Sigmoid colon (tissue), 7 donors: ENCODE measurements around the gene GPR173. TPM values are rescaled to one million over a fixed set of nuclear protein-coding genes. Genes with fewer than 3 reads are reported as not detected.

ENCODE experiments used
- DNase-seq: peaks from one replicate; pipeline ENCODE4 v3.0.0-alpha.2; 2019
- H3K27ac ChIP-seq, 4 donors: fragments of 200-600 bp; sonication (generic); one replicate each; pipeline ENCODE4 v1.5.1; 2016 to 2019; ENCODE audit warnings: mild to moderate bottlenecking in 1 of 4
- H3K27me3 ChIP-seq, 3 donors: fragments of 200-600 bp; sonication (generic); one replicate each; pipeline ENCODE4 v1.5.1; 2019; ENCODE audit warnings: mild to moderate bottlenecking in 1 of 3
- H3K36me3 ChIP-seq, 4 donors: fragments of 200-600 bp; sonication (generic); one replicate each; pipeline ENCODE4 v1.5.1; 2016 to 2019
- H3K4me1 ChIP-seq, 4 donors: fragments of 200-600 bp; sonication (generic); one replicate each; pipeline ENCODE4 v1.5.1; 2017 to 2019
- H3K4me3 ChIP-seq, 4 donors: fragments of 200-600 bp; sonication (generic); one replicate each; pipeline ENCODE4 v1.5.1; 2017 to 2019; ENCODE audit warnings: mild to moderate bottlenecking in 2 of 4, moderate library complexity in 1 of 4
- H3K9me3 ChIP-seq, 4 donors: fragments of 200-600 bp in 3 of 4; sonication (generic) in 3 of 4; one replicate each; pipeline versions ENCODE4 v1.5.1 to v1.6.1; 2013 to 2019
- CTCF ChIP-seq, 4 experiments: fragments of 450-650 bp in 3 of 4; fragments of 200-600 bp in 1 of 4; IDR thresholded peaks; one replicate each; pipeline ENCODE4 v1.5.1; 2016 to 2019; ENCODE audit warnings: antibody characterized with exemption in 4 of 4, mild to moderate bottlenecking in 3 of 4, moderate library complexity in 2 of 4
- EP300 ChIP-seq, 4 donors: sonication (generic); formaldehyde crosslinking; IDR thresholded peaks; one replicate each; pipeline ENCODE4 v1.6.1; 2017; ENCODE audit warnings: antibody characterized with exemption in 4 of 4
- POLR2A ChIP-seq, 2 donors: fragments of 450-650 bp; IDR thresholded peaks; one replicate each; pipeline ENCODE4 v1.6.1; 2016; ENCODE audit warnings: antibody characterized with exemption in 2 of 2, mild to moderate bottlenecking in 2 of 2, moderate library complexity in 2 of 2
- POLR2AphosphoS5 ChIP-seq, 4 donors: sonication (generic); formaldehyde crosslinking; IDR thresholded peaks; one replicate each; pipeline ENCODE4 v1.6.1; 2017; ENCODE audit warnings: antibody characterized with exemption in 4 of 4
- WGBS, 2 donors: extraction: QIAGEN DNeasy Blood & Tissue Kit; methylation state at CpG; one replicate each; pipeline ENCODE4 v1.1.7; 2013; 5-methylcytosine and 5-hydroxymethylcytosine counted together
- intact Hi-C: fragments of 100-400 bp; cut with DNase I; formaldehyde crosslinking; loops from one replicate; pipeline ENCODE4 v1.15.1; 2023
- polyA plus RNA-seq, 3 donors: library from polyadenylated mRNA; stranded (reverse); fragments of 200-250 nt; gene quantifications; one replicate each; pipeline ENCODE4 v1.2.3, GENCODE V29; 2013
- small RNA-seq, 3 donors: library from RNA; depleted of rRNA; stranded (forward); fragments of <200 nt; gene quantifications; one replicate each; pipeline ENCODE3, GENCODE V24; 2016
- total RNA-seq, 4 donors: library from RNA; depleted of rRNA; stranded (reverse); fragments of >200 nt; gene quantifications; one replicate each; pipeline ENCODE4 v1.1.0, GENCODE V29; 2016
- donor health status: healthy with polysubstance abuse.
- donor health status: Bipolar disorder and iron deficiency.
- donor health status: healthy.

The GPR173 gene
- total and polyA plus RNA-seq, 7 donors, result 0.23 to 5.6 (median 1.6) TPM; not detected in 1

- no peak overlapping the region for H3K4me3 ChIP-seq
- no peaks in the 10 kb centered on the region for H3K9me3 ChIP-seq
- H3K4me1 ChIP-seq, result no peaks in the 10 kb centered on the region
- 97 to 100% methylated on average over 2 of the region's 2 CpGs for WGBS, 2 donors
- intact Hi-C loops, result no loop called here
- H3K27ac ChIP-seq, result no peak overlapping the region
- TF ChIP-seq POLR2A (IDR thresholded peaks at IDR 0.05) (no peak), CTCF (IDR thresholded peaks at IDR 0.05) (no peak), POLR2AphosphoS5 (IDR thresholded peaks at IDR 0.05) (no peak), EP300 (IDR thresholded peaks at IDR 0.05) (no peak)
- H3K36me3 ChIP-seq, result no peaks in the 10 kb centered on the region
- no peak for DNase-seq
- H3K27me3 ChIP-seq, result no peaks in the 10 kb centered on the region
Observed at GRCh38 chrX:53126377-53126776, 77.8 kb downstream of the GPR173 start.

GRCh38 chrX:53128097-53128749 lies 79.6 kb downstream of the GPR173 start:
- H3K36me3 ChIP-seq, result no peaks in the 10 kb centered on the region
- intact Hi-C loops, result no loop called here
- no peaks in the 10 kb centered on the region for H3K27me3 ChIP-seq
- no peak for DNase-seq
- 83 to 84% methylated on average over 3 of the region's 3 CpGs for WGBS, 2 donors
- H3K27ac ChIP-seq, result no peak overlapping the region
- no peaks in the 10 kb centered on the region for H3K9me3 ChIP-seq
- H3K4me3 ChIP-seq, result no peak overlapping the region
- no peaks in the 10 kb centered on the region for H3K4me1 ChIP-seq
- no peak for TF ChIP-seq CTCF (IDR thresholded peaks at IDR 0.05)
- no peak for TF ChIP-seq POLR2AphosphoS5 (IDR thresholded peaks at IDR 0.05)
- no peak for TF ChIP-seq EP300 (IDR thresholded peaks at IDR 0.05)
- no peak for TF ChIP-seq POLR2A (IDR thresholded peaks at IDR 0.05)

Small RNAs within 50 kb of the gene (small RNA-seq; reads per million reads assigned to genes)
- 0 reads per million in 3 donors for gene AL591212.2

Other genes starting within 250 kb of the GPR173 start
- not detected for gene XAGE5, start 237.5 kb upstream of the GPR173 start, total RNA-seq
- not detected for gene XAGE5, start 237.5 kb upstream of the GPR173 start, polyA plus RNA-seq
- gene XAGE3, start 180.7 kb upstream of the GPR173 start, total RNA-seq, result not detected
- not detected for gene XAGE3, start 180.7 kb upstream of the GPR173 start, polyA plus RNA-seq
- gene FAM156B, start 151.5 kb upstream of the GPR173 start, total RNA-seq, result 10 to 100 TPM; 11.4 to 23.0 (median 15.1) TPM
- 10 to 100 TPM in 1 of 3 donors, 1 to 10 TPM in 2; 4.2 to 27.1 (median 7.8) TPM for gene FAM156B, start 151.5 kb upstream of the GPR173 start, polyA plus RNA-seq
- gene FAM156A, start 90.3 kb upstream of the GPR173 start, total RNA-seq, result 10 to 100 TPM in 3 of 4 donors, 1 to 10 TPM in 1; 6.6 to 24.6 (median 15.1) TPM
- 10 to 100 TPM in 1 of 3 donors, 1 to 10 TPM in 2; 1.6 to 15.7 (median 3.6) TPM for gene FAM156A, start 90.3 kb upstream of the GPR173 start, polyA plus RNA-seq
- 100 to 1,000 TPM in 1 of 4 donors, 10 to 100 TPM in 3; 50.3 to 109 (median 71.6) TPM for gene TSPYL2, start 33.6 kb downstream of the GPR173 start, total RNA-seq
- gene TSPYL2, start 33.6 kb downstream of the GPR173 start, polyA plus RNA-seq, result 10 to 100 TPM in 1 of 3 donors, 1 to 10 TPM in 2; 2.5 to 25.8 (median 6.6) TPM
- gene KANTR, start 45.4 kb downstream of the GPR173 start, total RNA-seq, result 10 to 100 TPM; 15.7 to 26.6 (median 15.9) TPM
- 1 to 10 TPM in 1 of 3 donors, under 1 TPM in 2; 0.46 to 6.0 (median 0.60) TPM for gene KANTR, start 45.4 kb downstream of the GPR173 start, polyA plus RNA-seq
- gene KDM5C, start 176.4 kb downstream of the GPR173 start, total RNA-seq, result 10 to 100 TPM; 42.1 to 73.4 (median 69.2) TPM
- gene KDM5C, start 176.4 kb downstream of the GPR173 start, polyA plus RNA-seq, result 10 to 100 TPM; 15.6 to 38.7 (median 16.2) TPM
- gene IQSEC2, start 232.8 kb downstream of the GPR173 start, total RNA-seq, result 10 to 100 TPM; 13.6 to 21.4 (median 17.8) TPM
- gene IQSEC2, start 232.8 kb downstream of the GPR173 start, polyA plus RNA-seq, result 10 to 100 TPM; 18.6 to 27.5 (median 19.9) TPM